Naive thymus-derived CD4-positive, alpha-beta T cell (primary cell): ENCODE results near the gene QPCT. TPM values are rescaled to one million over a fixed set of nuclear protein-coding genes. Genes with fewer than 3 reads are reported as not detected.
A peak's percentile ranks its signal among the peaks of the same experiment; 100 is the strongest.

ENCODE experiments used
- ATAC-seq: fragments of 150-1000 bp; cut with Tn5 transposase; 2 replicates; pipeline ENCODE4 v1.10.0; 2021; ENCODE audit warnings: mild to moderate bottlenecking, moderate library complexity
- CTCF ChIA-PET: fragments of 350-600 bp; sonication (Branson Sonifier 250); formaldehyde crosslinking; loops from one replicate; lab custom pipeline; 2021; ENCODE audit warnings: antibody characterized with exemption; lab: Charles Lee
- POLR2A ChIA-PET: fragments of 350-600 bp; sonication (Branson Sonifier 250); formaldehyde crosslinking; loops from one replicate; lab custom pipeline; 2021; ENCODE audit warnings: antibody characterized with exemption, inconsistent platforms; lab: Charles Lee
- DNase-seq, 9 donors: peaks; one replicate each; pipeline versions ENCODE4 v3.0.0 to v3.0.0-alpha.2; 2020 to 2022; ENCODE audit warnings: mixed read lengths in 1 of 9
- H3K27ac ChIP-seq: one replicate; pipeline ENCODE4 v1.7.0; 2013; ENCODE audit warnings: mild to moderate bottlenecking, low read depth, low read length, moderate library complexity
- H3K27me3 ChIP-seq, 2 donors: one replicate each; pipeline ENCODE4 v1.7.0; 2013; ENCODE audit warnings: low read length in 2 of 2, mild to moderate bottlenecking in 2 of 2, moderate library complexity in 2 of 2; ENCODE audit not compliant: control insufficient read depth in 2 of 2, insufficient read depth in 2 of 2
- H3K36me3 ChIP-seq, 3 experiments: 1 replicate in 2 of 3; 2 replicates in 1 of 3; pipeline ENCODE4 v1.7.0; 2013; ENCODE audit warnings: low read length in 3 of 3, mild to moderate bottlenecking in 3 of 3, moderate library complexity in 1 of 3; ENCODE audit not compliant: insufficient read depth in 3 of 3, control insufficient read depth in 2 of 3
- H3K4me1 ChIP-seq, 2 donors: one replicate each; pipeline ENCODE4 v1.7.0; 2013; ENCODE audit warnings: low read length in 2 of 2, mild to moderate bottlenecking in 2 of 2, moderate library complexity in 1 of 2; ENCODE audit not compliant: control insufficient read depth in 2 of 2, insufficient read depth in 2 of 2
- H3K4me3 ChIP-seq: 2 replicates; pipeline ENCODE4 v1.7.0; 2013; ENCODE audit warnings: mild to moderate bottlenecking, low read length
- H3K9me3 ChIP-seq, 3 experiments: 1 replicate in 2 of 3; 2 replicates in 1 of 3; pipeline ENCODE4 v1.7.0; 2013; ENCODE audit warnings: low read length in 3 of 3; ENCODE audit not compliant: control insufficient read depth in 2 of 3
- H3K27ac Mint-ChIP-seq, 9 donors: one replicate each; pipeline ENCODE4 v1.8.0; 2020 to 2022; ENCODE audit warnings: mixed read lengths in 9 of 9, mild to moderate bottlenecking in 8 of 9, moderate library complexity in 5 of 9, inconsistent platforms in 2 of 9
- H3K27me3 Mint-ChIP-seq, 5 donors: one replicate each; pipeline ENCODE4 v1.8.0; 2021 to 2022; ENCODE audit warnings: mixed read lengths in 5 of 5, mild to moderate bottlenecking in 1 of 5
- H3K36me3 Mint-ChIP-seq, 5 donors: one replicate each; pipeline ENCODE4 v1.8.0; 2020 to 2022; ENCODE audit warnings: mixed read lengths in 5 of 5, mild to moderate bottlenecking in 3 of 5, inconsistent platforms in 1 of 5
- H3K4me1 Mint-ChIP-seq, 7 donors: one replicate each; pipeline ENCODE4 v1.8.0; 2020 to 2022; ENCODE audit warnings: mixed read lengths in 7 of 7, mild to moderate bottlenecking in 3 of 7, inconsistent platforms in 1 of 7
- H3K4me3 Mint-ChIP-seq, 10 donors: one replicate each; pipeline ENCODE4 v1.8.0; 2020 to 2022; ENCODE audit warnings: mild to moderate bottlenecking in 10 of 10, mixed read lengths in 10 of 10, moderate library complexity in 6 of 10, inconsistent platforms in 2 of 10
- H3K9me3 Mint-ChIP-seq, 11 donors: one replicate each; pipeline ENCODE4 v1.8.0; 2020 to 2022; ENCODE audit warnings: mixed read lengths in 11 of 11, mild to moderate bottlenecking in 4 of 11, inconsistent platforms in 1 of 11, moderate library complexity in 1 of 11
- intact Hi-C, 2 donors: fragments of 100-400 bp; cut with micrococcal nuclease; formaldehyde crosslinking; loops; one replicate each; pipeline ENCODE4 v1.15.1; 2023
- polyA plus RNA-seq, 2 donors: library from polyadenylated mRNA; unstranded; fragments of 300-500 nt; fragmentation: Illumina TruSeq; gene quantifications; one replicate each; pipeline ENCODE4 v1.2.3, GENCODE V29; 2021
- total RNA-seq, 6 experiments: library from RNA in 5 of 6; stranded (reverse) in 5 of 6; gene quantifications; 1 replicate in 5 of 6; 2 replicates in 1 of 6; pipeline ENCODE4 v1.2.3 and lab custom pipeline; 2021 to 2026

QPCT gene
- total and polyA plus RNA-seq, 7 experiments from 2014 or later, result 0.36 to 15.1 (median 0.70) TPM

- Mint-ChIP-seq H3K4me3 (no peak overlapping the region), H3K36me3 (peaks cover 0 to 2% (median 0%) of the 10 kb centered on the region in 5 donors), H3K9me3 (peaks cover 0 to 2% (median 0%) of the 10 kb centered on the region in 11 donors), H3K27me3 (peaks cover 15 to 82% (median 40%) of the 10 kb centered on the region in 5 donors), H3K4me1 (peaks cover 0 to 1% (median 0%) of the 10 kb centered on the region in 7 donors), H3K27ac (no peak overlapping the region)
- CTCF ChIA-PET, result no interaction called here
- Histone ChIP-seq H3K4me3 (no peak overlapping the region), H3K9me3 (no peaks in the 10 kb centered on the region), H3K27me3 (no peaks in the 10 kb centered on the region), H3K27ac (no peak overlapping the region), H3K36me3 (no peaks in the 10 kb centered on the region), H3K4me1 (no peaks in the 10 kb centered on the region)
- DNase-seq (no peak), ATAC-seq (no peak)
- POLR2A ChIA-PET, result no interaction called here
- intact Hi-C loops, result no loop called here
Measured at GRCh38 chr2:37357530-37357929, 13.1 kb downstream of the QPCT start.

GRCh38 chr2:37358466-37358865, 14.0 kb downstream of the QPCT start:
- peaks cover 0 to 2% (median 0%) of the 10 kb centered on the region in 11 donors for H3K9me3 Mint-ChIP-seq
- no peaks in the 10 kb centered on the region for H3K9me3 ChIP-seq
- no peaks in the 10 kb centered on the region for H3K4me1 ChIP-seq
- H3K36me3 Mint-ChIP-seq, result peaks cover 0 to 3% (median 0%) of the 10 kb centered on the region in 5 donors
- H3K27ac ChIP-seq, result no peak overlapping the region
- intact Hi-C loops, result no loop called here
- no peaks in the 10 kb centered on the region for H3K36me3 ChIP-seq
- ChIA-PET POLR2A (no interaction called here), CTCF (no interaction called here)
- peaks cover 19 to 79% (median 40%) of the 10 kb centered on the region in 5 donors for H3K27me3 Mint-ChIP-seq
- ATAC-seq (no peak), DNase-seq (no peak)
- no peaks in the 10 kb centered on the region for H3K27me3 ChIP-seq
- peaks cover 0 to 1% (median 0%) of the 10 kb centered on the region in 7 donors for H3K4me1 Mint-ChIP-seq
- no peak overlapping the region for H3K27ac Mint-ChIP-seq
- H3K4me3 ChIP-seq, result no peak overlapping the region
- no peak overlapping the region for H3K4me3 Mint-ChIP-seq

- POLR2A ChIA-PET, result no interaction called here
- H3K4me1 ChIP-seq, result peaks cover 0 to under 1% of the 10 kb centered on the region in 2 donors
- peaks cover 0 to 3% (median 0%) of the 10 kb centered on the region in 7 donors for H3K4me1 Mint-ChIP-seq
Measured at GRCh38 chr2:37361216-37361815, 16.9 kb downstream of the QPCT start.

GRCh38 chr2:37361994-37362698, 17.7 kb downstream of the QPCT start:
- H3K27ac Mint-ChIP-seq, result peak overlapping the region in 1 of 9 donors; percentile 16
- no peaks in the 10 kb centered on the region for H3K27me3 ChIP-seq
- no peaks in the 10 kb centered on the region for H3K36me3 ChIP-seq
- H3K4me1 ChIP-seq, result peaks cover 7 to 9% of the 10 kb centered on the region in 2 donors
- no peaks in the 10 kb centered on the region for H3K9me3 ChIP-seq
- no peak for DNase-seq
- ChIA-PET CTCF (no interaction called here), POLR2A (no interaction called here)
- H3K4me3 ChIP-seq, result no peak overlapping the region
- no peaks in the 10 kb centered on the region for H3K9me3 Mint-ChIP-seq
- peaks cover 0 to 10% (median 0%) of the 10 kb centered on the region in 7 donors for H3K4me1 Mint-ChIP-seq
- no peak overlapping the region for H3K27ac ChIP-seq
- ATAC-seq, result no peak
- no peak overlapping the region for H3K4me3 Mint-ChIP-seq
- intact Hi-C loops, result no loop called here
- peaks cover 0 to 3% (median 0%) of the 10 kb centered on the region in 5 donors for H3K36me3 Mint-ChIP-seq
- peaks cover 10 to 64% (median 34%) of the 10 kb centered on the region in 5 donors for H3K27me3 Mint-ChIP-seq

More at GRCh38 chr2:37361216-37361815, 16.9 kb downstream of the QPCT start:
- Mint-ChIP-seq H3K27ac (peak overlapping the region in 1 of 9 donors; percentile 15), H3K9me3 (no peaks in the 10 kb centered on the region), H3K27me3 (peaks cover 13 to 59% (median 31%) of the 10 kb centered on the region in 5 donors), H3K4me3 (no peak overlapping the region), H3K36me3 (peaks cover 0 to 3% (median 0%) of the 10 kb centered on the region in 5 donors)
- Histone ChIP-seq H3K27ac (no peak overlapping the region), H3K36me3 (no peaks in the 10 kb centered on the region), H3K4me3 (no peak overlapping the region), H3K9me3 (no peaks in the 10 kb centered on the region), H3K27me3 (no peaks in the 10 kb centered on the region)
- ATAC-seq (no peak), DNase-seq (no peak)
- intact Hi-C loops, result no loop called here
- CTCF ChIA-PET, result no interaction called here

GRCh38 chr2:37364351-37364750, 19.9 kb downstream of the QPCT start:
- no peak for ATAC-seq

GRCh38 chr2:37365669-37366068, 21.2 kb downstream of the QPCT start:
- CTCF ChIA-PET, result no interaction called here
- intact Hi-C loops, result loop anchor here in 1 of 2 donors (2.0 kb wide), 1 partner anchor 43 kb away; no protein-coding TSS in a partner anchor
- Mint-ChIP-seq H3K9me3 (no peaks in the 10 kb centered on the region), H3K4me1 (peaks cover 0 to 22% (median 12%) of the 10 kb centered on the region in 7 donors), H3K36me3 (peaks cover 0 to 3% (median 0%) of the 10 kb centered on the region in 5 donors), H3K27ac (no peak overlapping the region), H3K27me3 (peaks cover 6 to 55% (median 24%) of the 10 kb centered on the region in 5 donors), H3K4me3 (no peak overlapping the region)
- H3K9me3 ChIP-seq, result no peaks in the 10 kb centered on the region
- POLR2A ChIA-PET, result no interaction called here
- peaks cover 14 to 21% of the 10 kb centered on the region in 2 donors for H3K4me1 ChIP-seq
- no peaks in the 10 kb centered on the region for H3K36me3 ChIP-seq
- H3K4me3 ChIP-seq, result no peak overlapping the region
- no peak overlapping the region for H3K27ac ChIP-seq
- no peak for DNase-seq
- ATAC-seq, result peak; percentile 34
- no peaks in the 10 kb centered on the region for H3K27me3 ChIP-seq

More at GRCh38 chr2:37364351-37364750, 19.9 kb downstream of the QPCT start:
- ChIA-PET POLR2A (no interaction called here), CTCF (no interaction called here)
- no peaks in the 10 kb centered on the region for H3K36me3 ChIP-seq
- H3K27ac ChIP-seq, result no peak overlapping the region
- no peaks in the 10 kb centered on the region for H3K9me3 ChIP-seq
- H3K4me1 Mint-ChIP-seq, result peaks cover 0 to 22% (median 12%) of the 10 kb centered on the region in 7 donors
- H3K4me3 ChIP-seq, result no peak overlapping the region
- peaks cover 0 to 3% (median 0%) of the 10 kb centered on the region in 5 donors for H3K36me3 Mint-ChIP-seq
- H3K4me3 Mint-ChIP-seq, result no peak overlapping the region
- H3K27ac Mint-ChIP-seq, result no peak overlapping the region
- H3K27me3 ChIP-seq, result no peaks in the 10 kb centered on the region
- peaks cover 6 to 60% (median 26%) of the 10 kb centered on the region in 5 donors for H3K27me3 Mint-ChIP-seq
- H3K9me3 Mint-ChIP-seq, result no peaks in the 10 kb centered on the region
- no peak for DNase-seq
- intact Hi-C loops, result no loop called here
- H3K4me1 ChIP-seq, result peaks cover 14 to 21% of the 10 kb centered on the region in 2 donors
